Spleen (tissue), 7 donors: ENCODE measurements around the gene U2AF1L4.

Source experiments
- POLR2A ChIP-seq, 3 donors: fragments of 450-650 bp; IDR thresholded peaks; one replicate each; pipeline ENCODE4 v1.5.1; 2017; ENCODE audit warnings: antibody characterized with exemption in 3 of 3, mild to moderate bottlenecking in 1 of 3
- POLR2AphosphoS5 ChIP-seq, 3 donors: sonication (generic); formaldehyde crosslinking; IDR thresholded peaks; one replicate each; pipeline ENCODE4 v1.5.1; 2017; ENCODE audit warnings: antibody characterized with exemption in 3 of 3
- TF ChIP-seq, protein P1 (sequence below), 11 experiments: fragments of 200-600 bp in 7 of 11; fragments of 450-650 bp in 4 of 11; sonication (generic) in 4 of 11; IDR thresholded peaks in 8 of 11; conservative IDR thresholded peaks in 3 of 11; 1 replicate in 7 of 11; 2 replicates in 4 of 11; pipeline versions ENCODE4 v1.4.0 to v1.8.0; 2016 to 2021; ENCODE audit warnings: antibody characterized with exemption in 11 of 11, inconsistent platforms in 4 of 11, mild to moderate bottlenecking in 1 of 11
- donor health status: DM: no; HTN: no; CAD: no; lungs with moderate emphysema.
- donor health status: DM: no; HTN: no; CAD: no.
- donor health status: DM: no; HTN: no; CAD: no.

DNA sequence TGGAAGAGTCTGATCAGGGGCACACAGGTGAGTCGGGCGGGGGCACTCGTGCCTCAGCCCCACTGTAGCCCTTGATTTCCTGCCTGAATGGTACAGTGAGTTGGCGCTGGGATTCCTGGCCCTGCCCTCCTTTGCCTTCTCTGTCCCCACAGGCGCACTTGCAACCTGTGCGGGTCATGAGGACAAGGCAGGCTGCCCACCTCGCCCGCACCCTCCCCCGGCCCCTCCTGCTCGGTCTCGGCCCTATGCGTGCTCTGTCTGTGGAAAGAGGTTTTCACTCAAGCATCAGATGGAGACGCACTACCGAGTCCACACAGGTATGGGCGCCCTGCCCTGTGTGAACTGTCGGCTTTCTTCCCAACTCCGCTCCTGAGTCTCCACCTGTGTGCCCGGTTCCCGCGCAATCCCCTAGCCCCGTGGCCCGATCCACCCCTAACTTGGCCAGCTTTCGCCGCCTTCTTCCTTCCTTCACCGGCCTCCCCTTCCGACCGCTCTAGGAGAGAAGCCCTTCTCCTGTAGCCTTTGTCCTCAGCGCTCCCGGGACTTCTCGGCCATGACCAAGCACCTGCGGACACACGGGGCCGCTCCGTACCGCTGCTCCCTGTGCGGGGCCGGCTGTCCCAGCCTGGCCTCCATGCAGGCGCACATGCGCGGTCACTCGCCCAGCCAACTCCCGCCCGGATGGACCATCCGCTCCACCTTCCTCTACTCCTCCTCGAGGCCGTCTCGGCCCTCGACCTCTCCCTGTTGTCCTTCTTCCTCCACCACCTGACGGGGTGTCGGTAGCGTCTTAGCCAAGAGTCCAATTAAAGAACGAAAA lies 29.0 kb downstream of the U2AF1L4 start:
- TF ChIP-seq, protein P1, sequence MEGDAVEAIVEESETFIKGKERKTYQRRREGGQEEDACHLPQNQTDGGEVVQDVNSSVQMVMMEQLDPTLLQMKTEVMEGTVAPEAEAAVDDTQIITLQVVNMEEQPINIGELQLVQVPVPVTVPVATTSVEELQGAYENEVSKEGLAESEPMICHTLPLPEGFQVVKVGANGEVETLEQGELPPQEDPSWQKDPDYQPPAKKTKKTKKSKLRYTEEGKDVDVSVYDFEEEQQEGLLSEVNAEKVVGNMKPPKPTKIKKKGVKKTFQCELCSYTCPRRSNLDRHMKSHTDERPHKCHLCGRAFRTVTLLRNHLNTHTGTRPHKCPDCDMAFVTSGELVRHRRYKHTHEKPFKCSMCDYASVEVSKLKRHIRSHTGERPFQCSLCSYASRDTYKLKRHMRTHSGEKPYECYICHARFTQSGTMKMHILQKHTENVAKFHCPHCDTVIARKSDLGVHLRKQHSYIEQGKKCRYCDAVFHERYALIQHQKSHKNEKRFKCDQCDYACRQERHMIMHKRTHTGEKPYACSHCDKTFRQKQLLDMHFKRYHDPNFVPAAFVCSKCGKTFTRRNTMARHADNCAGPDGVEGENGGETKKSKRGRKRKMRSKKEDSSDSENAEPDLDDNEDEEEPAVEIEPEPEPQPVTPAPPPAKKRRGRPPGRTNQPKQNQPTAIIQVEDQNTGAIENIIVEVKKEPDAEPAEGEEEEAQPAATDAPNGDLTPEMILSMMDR (IDR thresholded peaks at IDR 0.05 in 8 of 11, conservative IDR thresholded peaks at IDR 0.05 in 3 of 11), result no peak
- TF ChIP-seq POLR2A (IDR thresholded peaks at IDR 0.05) (no peak), POLR2AphosphoS5 (IDR thresholded peaks at IDR 0.05) (no peak)
